ENCODE results near the gene HOTAIR.

The HOTAIR gene

DNA sequence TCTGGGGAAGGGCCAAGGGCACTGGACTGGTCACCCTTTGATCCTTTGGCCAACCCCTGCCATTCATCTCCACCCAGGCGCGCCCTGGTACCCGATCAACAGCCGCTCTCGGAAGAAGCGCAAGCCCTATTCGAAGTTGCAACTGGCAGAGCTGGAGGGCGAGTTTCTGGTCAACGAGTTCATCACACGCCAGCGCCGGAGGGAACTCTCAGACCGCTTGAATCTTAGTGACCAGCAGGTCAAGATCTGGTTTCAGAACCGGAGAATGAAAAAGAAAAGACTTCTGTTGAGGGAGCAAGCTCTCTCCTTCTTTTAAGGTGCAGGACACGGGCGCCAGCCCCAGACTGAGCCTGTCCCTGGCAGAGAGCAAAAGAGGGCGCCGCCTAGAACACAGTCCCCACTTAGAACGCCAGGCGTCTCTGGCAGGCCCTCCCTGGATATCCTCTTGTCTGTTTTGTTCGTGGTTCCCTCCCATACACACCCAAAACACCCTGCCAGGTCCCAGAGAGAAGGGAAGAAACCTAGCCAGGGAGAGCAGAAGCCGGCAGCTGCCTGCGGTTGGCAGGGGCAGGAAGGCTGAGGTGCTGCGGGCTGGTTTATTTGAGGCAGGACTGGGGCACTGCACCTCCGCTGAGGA, 18.4 kb downstream of the HOTAIR start:
- DNase-seq, result no peak

DNA sequence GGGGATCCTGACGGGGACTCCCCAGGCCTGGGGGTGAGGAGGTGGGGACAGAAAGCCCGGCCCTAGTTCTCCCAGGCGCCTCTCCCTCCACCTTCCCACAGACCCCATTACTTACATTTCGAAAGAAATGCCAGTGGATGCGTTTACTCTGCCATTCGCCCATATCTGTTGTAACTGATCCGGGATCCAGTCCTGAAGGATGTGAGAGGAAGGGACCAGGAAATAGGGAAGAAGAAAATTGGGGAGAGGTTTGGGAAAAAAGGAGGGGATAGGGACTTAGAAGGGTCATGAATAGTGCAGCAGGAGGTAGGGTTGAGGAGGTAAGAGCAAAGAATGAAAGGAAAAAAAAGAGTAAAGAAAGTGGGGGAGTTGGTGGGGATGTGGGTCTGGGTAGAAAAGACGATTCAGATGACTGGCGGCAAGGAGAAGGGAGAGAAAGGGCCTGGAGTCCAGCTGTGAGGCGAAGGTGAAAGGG, 18.9 kb downstream of the HOTAIR start:
- no peak for DNase-seq

DNA sequence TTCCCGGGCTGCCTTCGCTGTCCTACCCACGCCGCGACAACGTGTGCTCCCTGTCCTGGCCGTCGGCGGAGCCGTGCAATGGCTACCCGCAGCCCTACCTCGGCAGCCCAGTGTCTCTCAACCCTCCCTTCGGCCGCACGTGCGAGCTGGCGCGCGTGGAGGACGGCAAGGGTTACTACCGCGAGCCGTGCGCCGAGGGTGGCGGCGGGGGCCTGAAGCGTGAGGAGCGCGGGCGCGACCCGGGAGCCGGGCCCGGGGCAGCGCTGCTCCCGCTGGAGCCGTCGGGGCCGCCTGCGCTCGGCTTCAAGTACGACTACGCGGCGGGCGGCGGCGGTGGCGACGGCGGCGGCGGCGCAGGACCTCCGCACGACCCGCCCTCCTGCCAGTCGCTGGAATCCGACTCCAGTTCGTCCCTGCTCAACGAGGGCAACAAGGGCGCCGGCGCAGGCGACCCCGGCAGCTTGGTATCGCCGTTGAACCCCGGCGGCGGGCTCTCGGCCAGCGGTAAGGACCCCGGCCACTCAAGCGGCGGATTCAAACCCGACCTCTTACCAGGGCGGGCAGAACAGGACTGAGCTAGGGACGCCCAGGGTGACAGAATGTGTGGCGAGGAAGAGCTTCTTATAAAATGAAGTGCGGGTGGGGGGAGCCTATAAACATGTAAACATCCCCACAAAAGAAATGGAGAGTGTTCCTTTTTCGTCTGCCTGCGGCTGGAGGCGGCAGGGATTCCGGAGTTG, 19.5 kb downstream of the HOTAIR start:
- DNase-seq, result no peak

DNA sequence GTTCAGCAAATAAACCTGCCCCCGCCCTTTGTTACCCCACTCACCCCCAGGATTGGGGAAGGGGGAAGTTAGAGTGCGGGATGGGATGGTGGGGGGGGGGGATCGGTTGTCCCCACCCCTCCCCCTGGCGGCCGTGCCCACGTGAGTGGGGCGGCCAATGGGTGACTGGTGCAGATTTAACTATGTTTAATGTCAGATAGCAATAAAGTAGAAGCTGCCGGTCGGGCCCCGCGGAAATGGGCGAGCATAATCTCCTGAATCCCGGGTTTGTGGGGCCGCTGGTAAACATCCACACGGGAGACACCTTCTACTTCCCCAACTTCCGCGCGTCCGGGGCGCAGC, 20.1 kb downstream of the HOTAIR start, which contains the start of gene HOXC12:
Gene HOXC12 (plus strand): TSS at position 210 of the 342 bp plus-strand sequence. CDS start 27 bp downstream, at position 237.
- no peak for DNase-seq

DNA sequence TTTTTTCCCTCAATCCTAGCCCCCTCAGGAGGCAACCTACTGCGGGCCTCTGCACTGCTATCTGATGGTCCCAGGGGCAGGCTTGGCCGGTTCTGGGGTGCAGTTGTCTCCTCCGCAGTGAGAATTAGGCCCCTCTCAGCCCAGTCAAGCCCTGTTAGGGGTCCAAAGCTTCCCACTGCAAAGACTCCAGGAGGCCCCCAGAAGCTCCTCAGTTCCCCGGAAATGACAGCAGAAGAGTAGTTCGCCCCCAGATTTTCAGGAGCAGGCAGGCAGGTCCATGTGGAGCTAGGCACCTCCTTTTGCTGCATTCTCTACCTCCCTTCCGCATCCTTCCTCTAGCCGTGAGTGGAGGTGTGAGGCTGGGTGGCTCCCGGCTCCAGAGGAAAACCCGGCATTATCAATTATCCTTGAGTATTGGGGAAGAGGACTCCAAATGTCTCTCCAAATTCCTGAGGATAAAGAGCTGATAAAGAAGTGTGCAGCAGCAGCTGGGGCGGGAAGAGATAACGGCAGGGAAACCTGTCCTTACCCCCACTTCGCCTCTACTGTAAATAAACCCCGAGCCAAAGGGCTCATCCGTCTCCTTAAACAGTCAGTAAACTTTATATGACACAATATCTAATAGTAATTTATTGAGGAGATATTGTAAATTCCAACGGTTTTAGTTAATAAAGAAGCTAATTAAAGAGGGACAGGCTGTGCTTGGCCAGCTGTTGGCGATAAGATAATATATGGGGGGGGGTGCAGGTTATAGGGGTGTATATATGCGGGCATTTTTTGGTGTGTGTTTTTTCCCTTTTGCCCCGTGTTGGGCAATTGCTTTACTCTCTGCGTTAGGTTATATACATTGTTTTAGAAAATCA, 20.7 kb downstream of the HOTAIR start:
- DNase-seq, result no peak

DNA sequence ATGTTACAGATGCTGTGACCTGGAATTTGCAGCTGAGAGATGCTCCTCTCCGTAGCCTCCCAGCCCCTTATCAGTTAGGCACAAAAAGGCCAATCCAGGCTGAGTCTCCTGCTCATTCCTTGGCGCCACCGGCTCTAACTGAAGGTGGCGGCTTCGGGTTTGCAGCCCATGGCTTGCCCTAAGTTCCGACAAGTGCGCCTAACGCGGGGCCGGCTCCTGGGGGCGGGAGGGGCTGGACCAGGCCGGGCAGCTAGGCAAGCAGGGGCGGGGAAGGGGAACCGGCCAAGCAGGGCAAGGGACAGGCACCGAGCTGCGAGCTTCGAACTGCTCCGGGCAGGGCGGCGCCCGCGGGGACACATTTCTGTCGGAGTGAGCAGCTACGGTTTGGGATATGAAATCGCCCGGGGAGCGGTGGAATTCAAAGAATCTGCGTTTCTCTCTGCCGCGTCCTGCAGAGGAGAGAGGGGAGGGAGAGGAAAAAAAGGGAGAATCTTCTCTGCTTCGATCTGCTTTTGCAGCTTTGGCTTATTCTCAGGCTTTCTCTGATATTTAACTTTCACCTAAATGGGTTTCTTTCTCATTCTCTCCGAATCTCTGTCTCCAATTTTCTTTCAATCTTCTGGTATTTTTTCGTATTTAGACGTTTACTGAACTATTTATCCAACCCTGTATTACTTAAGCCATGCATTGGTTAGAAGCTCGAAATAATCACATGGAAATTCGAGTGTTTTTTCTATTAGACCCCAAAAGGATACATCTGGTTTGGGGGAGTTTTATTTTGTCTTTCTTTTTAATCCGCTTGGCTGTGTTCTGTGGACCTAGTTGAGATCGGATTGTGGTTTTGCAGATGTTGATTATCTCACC, 21.7 kb downstream of the HOTAIR start:
- DNase-seq, result no peak

DNA sequence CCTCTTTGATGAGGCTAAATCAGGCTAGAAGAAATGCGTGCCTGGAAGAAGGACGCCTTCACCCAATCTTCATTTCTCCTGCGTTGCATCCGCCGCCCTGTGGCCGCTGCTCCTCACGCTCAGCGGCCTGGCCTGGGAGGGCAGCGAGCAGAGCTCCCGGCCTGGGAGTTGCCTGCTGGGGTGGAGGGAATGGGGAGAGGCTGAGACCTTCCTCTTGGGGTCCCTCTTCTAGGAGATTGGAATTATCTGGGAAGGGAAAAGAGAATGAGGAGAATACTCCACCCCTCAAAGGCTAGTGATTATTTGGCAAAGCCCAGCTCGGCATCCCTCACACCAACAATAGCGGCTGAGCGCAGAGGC, 22.4 kb downstream of the HOTAIR start:
- no peak for DNase-seq

DNA sequence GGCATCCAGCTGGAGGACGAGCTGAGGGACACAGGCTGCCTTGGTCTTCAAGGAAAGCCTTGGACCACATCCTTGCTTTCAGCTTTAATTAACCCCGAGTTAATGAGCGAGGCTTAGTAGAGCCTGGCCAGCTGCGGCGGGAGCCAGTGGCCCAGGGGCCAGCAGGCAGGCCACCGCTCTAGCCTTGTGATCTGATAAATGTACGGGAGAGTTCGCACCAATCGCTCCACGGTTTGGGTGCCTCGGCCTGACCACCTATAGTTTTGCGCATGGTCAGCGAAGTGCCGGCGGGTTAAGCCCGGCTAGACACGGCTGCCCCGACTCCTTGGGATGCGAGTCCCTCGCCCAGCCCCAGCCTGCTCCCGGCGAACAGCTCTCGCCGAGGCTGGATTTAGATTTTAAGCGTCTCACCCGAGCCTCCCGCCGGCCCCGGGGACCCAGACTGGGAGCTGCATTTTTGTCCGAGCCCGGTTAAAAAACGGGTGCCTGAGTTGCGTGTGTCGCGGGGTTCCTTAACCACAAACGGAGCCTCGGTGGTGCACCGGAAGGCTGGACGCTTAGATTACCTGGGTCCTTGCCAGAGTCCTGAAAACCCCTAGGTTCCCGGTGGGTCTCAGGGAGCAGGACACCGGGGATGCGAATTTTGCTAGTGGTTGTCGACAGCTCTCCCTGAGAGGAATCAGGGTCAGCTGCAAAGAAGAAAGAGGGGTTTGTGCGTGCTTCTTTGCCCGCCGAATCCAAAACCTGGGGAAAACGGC, 23.0 kb downstream of the HOTAIR start:
- no peak for DNase-seq

DNA sequence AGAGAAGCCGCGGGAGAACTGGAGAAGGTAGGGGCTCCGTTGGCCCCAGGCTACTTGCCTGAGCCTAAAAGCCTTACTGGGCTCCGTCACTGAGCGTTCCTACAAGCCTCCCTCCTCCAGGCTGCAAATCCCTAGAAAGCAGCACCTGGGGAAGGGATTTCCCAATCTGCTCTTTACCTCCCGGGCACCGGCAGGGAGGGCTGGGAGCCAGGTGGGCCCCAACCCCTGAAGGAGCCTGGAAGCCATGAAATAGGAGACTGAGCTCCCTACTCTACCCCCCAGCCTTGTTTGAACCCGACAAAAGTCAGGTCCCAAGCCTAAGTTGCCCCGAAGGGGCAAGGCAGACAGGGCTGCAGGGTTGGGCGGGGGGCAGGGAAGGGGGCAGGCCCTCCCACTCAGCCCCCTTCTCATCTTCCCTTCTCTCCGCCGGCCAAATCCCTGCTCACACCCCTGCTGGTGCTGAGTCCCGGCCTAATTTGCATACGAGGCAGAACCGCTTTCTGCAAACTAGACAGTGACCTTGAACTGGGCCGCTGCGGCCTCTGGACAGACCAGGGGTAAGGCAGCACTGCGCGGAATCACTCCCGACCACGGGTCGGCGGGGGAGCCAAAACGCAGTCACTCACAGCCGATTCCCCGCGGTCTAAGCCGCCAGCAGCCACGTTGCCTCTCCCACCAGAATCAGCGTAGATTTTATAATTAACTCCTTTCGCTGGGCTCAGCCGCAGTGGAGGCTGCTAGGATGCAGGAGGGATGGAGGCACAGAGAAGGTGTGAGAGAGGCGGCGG, 23.8 kb downstream of the HOTAIR start:
- no peak for DNase-seq

DNA sequence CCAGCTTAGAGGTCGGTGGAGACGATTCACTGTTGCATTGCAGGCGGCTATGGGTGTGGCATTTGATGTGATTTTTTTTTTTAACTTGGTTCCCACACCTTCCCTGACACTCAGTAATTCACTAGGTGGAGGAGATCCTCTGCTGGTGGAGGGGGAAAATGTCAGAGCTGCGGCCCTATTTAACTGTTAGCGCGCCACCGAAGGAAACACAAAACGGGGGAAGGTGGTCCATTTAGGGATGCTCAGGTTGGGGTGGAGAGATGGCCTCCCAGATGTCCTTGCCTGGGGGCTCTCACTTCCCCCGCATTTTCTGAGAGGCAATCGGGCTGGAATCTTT, 24.3 kb downstream of the HOTAIR start:
- no peak for DNase-seq

DNA sequence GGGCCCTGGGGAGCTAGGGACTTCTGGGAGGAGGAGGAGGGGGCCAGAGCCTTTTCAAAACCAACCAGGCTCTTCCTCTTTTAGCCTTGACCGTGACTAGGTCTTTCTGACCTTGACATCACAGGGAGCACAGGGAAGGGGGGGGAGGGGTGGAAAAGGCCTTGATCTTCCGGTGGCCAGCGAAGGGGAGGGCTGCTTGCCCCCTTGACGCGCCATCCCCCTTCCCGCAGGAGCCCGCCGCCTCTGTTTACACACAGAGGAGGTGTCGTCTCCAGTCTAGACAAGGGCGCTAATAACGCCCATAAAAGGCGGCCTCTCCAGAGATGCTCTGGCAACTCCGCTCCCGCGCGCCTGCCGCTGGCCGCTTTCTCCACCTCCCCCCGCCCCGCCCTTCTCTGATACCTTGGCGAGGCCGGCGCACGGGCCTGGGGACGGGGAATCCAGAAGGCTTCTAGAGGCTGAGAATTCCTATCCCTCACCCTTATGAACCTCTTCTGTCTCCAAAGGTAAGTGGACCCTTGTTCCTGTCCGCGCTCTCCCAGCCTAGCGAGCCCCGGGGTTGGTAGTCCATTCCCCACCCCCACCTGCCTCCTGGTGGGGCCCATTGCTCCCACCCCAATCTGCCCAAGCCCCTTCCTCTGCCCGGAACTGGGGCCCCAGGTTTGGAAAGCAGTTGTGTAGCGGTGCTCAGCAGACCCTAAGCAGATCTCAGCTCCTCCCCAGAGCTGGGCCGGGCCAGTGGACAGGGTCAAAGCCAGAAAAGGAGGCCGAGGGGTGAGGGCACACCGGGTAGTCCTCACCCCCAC, 24.9 kb downstream of the HOTAIR start:
- no peak for DNase-seq

DNA sequence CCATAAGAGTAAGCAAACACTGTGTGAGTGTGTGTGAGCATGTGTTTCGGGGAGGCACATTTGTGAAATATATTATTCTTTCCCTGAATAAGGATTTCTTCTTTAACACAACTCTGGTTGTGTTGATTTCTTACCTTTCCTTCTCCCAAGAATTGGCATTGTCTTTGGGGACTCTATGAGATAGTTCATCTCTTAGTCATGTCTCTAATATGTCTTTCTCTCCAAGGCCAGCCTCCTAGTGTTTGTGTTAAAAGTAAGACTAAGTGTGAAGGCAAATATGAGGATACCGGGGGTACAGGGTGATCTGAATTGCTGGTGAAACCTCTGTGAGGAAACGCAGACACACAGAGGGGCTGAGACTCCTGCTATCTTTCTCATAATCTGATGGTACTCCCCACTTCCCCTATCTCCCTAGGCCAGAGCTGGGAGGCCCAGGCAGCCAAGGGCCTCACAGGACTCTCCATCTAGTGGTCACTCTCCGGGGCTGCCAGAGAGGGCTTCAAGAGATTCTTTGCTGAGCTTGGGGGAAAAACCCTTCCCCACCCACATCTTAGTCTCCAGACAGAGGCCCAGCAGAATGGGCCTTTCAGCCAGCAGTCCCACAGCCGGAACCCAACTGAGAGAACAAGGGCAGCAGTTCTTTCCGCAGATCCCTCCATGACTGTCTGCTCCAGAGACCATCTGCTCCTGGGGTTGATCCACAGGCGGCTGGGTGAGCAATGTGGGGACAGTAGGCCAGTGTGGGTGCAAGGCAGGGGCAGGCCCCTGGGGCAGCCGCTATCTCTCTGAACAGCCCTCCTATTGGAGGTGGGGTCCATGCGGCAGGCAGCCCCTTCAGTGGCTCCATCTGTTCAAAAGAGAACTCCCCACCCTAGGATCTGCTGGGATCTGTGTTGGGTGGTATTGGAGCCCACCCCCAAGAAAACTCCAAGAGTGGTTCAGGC, 25.8 kb downstream of the HOTAIR start:
- no peak for DNase-seq

DNA sequence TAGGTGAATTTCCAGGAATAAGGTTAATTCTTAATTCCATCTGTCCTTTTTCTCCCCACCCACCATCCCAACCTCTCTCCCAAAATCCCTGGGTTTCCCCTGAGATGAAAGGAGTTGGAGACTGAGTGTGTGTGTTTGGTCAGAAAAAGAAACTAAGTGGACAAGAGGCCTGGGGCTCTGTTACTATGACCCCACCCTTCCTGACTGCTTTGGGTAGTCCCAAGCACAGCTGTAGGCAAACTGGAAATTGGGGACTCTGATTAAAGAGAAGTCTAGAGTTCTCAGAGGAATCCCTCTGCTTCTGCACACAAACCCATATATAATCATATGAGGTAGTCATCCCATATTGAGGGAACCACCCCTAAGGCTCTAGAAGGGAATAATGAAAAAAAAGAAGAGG, 27.0 kb downstream of the HOTAIR start:
- no peak for DNase-seq

DNA sequence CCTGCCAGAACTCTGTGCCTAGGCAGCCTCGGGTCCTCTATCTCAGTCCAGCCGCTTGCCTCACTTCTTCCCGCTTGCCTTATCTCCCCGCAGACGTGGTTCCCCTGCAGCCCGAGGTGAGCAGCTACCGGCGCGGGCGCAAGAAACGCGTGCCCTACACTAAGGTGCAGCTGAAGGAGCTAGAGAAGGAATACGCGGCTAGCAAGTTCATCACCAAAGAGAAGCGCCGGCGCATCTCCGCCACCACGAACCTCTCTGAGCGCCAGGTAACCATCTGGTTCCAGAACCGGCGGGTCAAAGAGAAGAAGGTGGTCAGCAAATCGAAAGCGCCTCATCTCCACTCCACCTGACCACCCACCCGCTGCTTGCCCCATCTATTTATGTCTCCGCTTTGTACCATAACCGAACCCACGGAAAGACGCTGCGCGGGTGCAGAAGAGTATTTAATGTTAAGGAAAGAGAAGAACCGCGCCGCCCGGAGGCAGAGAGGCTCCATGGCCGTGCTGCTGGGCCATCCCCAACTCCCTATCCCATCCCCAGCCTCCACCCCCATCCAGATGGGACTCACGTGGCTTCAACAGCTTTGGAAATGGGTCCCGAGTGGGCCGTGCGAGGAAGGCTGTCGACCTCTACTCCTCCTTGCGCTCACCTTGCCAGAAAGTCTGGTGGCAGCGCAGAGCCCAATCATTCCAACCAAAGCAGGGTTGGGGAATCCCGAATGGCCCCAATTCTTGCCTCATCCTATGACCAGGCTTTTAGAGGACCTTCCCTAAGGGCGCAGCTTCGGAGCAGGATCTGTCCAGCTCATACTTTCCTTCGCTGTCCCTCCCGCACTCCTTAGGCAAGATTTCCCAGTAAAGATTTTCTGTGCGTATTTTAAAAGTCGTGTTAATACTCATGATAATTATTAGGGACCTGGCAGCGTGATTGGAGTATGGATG, 29.6 kb downstream of the HOTAIR start:
- no peak for DNase-seq

DNA sequence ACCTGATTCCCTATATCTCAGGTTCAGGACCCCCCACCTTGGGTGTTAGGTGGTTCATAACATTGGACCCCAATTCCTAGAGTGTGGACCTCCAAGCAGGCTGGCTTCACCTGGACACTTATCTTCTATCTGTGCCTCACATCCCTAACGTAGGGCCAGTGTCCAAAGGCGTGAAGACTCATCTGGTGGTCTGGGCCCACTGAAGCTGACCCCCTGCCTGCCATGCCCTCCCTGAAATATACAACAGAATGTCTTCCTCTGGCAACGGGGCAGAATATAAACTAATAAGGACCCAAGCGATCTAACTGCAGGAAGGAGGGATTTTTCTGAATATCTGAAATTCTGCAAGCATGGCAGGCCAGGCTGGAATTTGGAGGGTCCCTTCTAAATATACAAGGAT, 30.5 kb downstream of the HOTAIR start:
- DNase-seq, result no peak

DNA sequence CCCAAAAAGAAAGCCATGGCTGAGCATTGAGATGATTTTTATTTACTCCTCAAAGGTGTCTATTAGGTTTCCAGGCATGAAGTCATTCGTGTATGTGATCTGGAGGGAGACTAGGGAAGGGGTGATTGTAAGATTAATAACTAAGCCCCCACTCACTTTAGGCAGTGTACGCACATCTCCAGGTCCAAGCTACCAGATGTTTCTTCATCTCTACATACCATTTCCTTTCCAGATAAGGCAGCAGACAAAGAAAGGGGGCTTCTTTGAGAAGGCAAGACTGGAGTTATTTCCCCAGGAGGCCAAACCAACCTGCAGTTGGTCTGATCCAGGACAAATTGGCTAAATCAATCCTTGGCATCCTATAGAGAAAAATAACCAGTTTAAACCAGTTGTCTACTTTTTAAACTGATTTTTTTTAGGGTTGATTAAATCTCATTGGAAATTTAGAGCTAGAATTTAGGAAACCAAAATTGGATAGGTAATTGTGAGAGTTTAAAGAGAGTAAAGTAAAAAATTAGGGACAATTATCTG, 32.2 kb downstream of the HOTAIR start:
- DNase-seq, result no peak

DNA sequence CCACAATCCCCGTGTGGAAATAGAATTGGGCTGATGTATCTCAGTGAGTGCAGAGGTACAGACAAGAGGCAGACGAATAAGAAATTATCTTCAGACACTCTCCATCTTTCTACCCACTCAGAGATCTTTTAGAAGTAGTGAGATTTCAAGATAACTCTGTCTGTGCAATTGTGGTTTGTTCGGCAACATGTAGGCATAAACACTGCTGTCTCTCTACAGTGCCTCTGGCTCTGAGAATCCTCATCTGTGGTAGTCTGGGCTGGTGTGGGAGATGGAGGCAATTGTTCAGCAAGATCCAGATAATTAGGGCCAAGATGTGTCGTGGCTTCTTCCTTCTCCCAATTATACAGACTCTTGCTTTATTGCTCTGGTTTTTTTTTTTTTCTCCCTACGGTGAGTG, 33.0 kb downstream of the HOTAIR start:
- no peak for DNase-seq

DNA sequence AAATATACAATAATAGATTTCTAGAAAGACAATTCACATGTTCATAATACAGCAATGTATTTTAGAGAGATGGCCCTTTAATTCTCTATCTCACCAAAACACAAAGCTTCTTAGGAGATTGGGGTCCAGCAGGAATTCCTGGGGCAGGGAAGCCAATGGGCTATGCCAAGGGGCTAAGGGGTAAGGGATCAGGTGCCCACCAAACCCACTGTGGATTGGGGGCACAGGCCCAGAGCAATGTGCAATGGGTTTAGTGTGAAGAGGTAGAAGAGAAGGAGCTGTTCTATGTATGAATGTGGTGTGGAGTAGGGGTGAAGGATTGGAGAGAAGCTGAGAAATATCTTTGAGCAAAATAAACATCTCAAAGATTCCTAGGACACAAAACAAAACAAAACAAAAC, 33.6 kb downstream of the HOTAIR start:
- no peak for DNase-seq

Data from DMS153 (cell line).